ENCODE data around the gene SLC22A1. TPM values are rescaled to one million over a fixed set of nuclear protein-coding genes. Genes with fewer than 3 reads are reported as not detected.

The SLC22A1 gene
- total and polyA plus RNA-seq, 8 donors = 0.53 to 2.5 (median 0.83) TPM

GRCh38 chr6:160104821-160105517, 16.6 kb upstream of the SLC22A1 start:
- ATAC-seq = no peak
- 94 to 95% methylated on average over 20 of the region's 20 CpGs for WGBS, 2 donors
- Histone ChIP-seq H3K4me3 (no peak overlapping the region), H3K36me3 (peaks cover 0 to 21% (median 7%) of the 10 kb centered on the region in 3 donors), H3K27ac (no peak overlapping the region), H3K27me3 (no peaks in the 10 kb centered on the region), H3K9me3 (no peaks in the 10 kb centered on the region), H3K4me1 (no peaks in the 10 kb centered on the region)
- DNase-seq = no peak
- intact Hi-C loops (cut with DNase I) = no loop called here
- FAIRE-seq = no peak
- TF ChIP-seq CTCF (IDR thresholded peaks at IDR 0.05) = no peak

GRCh38 chr6:160106010-160106409, 15.6 kb upstream of the SLC22A1 start:
- Histone ChIP-seq H3K27me3 (no peaks in the 10 kb centered on the region), H3K9me3 (no peaks in the 10 kb centered on the region), H3K36me3 (peaks cover 0 to 21% (median 7%) of the 10 kb centered on the region in 3 donors), H3K4me1 (no peaks in the 10 kb centered on the region), H3K27ac (no peak overlapping the region), H3K4me3 (no peak overlapping the region)
- ATAC-seq (no peak), FAIRE-seq (no peak), DNase-seq (no peak)
- no peak for TF ChIP-seq CTCF (IDR thresholded peaks at IDR 0.05)
- 93 to 94% methylated on average over 14 of the region's 14 CpGs for WGBS, 2 donors
- intact Hi-C loops (cut with DNase I) = no loop called here

GRCh38 chr6:160106701-160107100, 14.9 kb upstream of the SLC22A1 start:
- Histone ChIP-seq H3K27me3 (no peaks in the 10 kb centered on the region), H3K9me3 (no peaks in the 10 kb centered on the region), H3K36me3 (peaks cover 0 to 21% (median 7%) of the 10 kb centered on the region in 3 donors), H3K4me3 (no peak overlapping the region), H3K4me1 (no peaks in the 10 kb centered on the region), H3K27ac (no peak overlapping the region)
- no peak for ATAC-seq
- no peak for FAIRE-seq
- intact Hi-C loops (cut with DNase I) = no loop called here
- TF ChIP-seq CTCF (IDR thresholded peaks at IDR 0.05) = no peak
- DNase-seq = no peak
- WGBS, 2 donors = 88 to 91% methylated on average over 4 of the region's 4 CpGs

GRCh38 chr6:160108077-160108476, 13.5 kb upstream of the SLC22A1 start:
- no peak for TF ChIP-seq CTCF (IDR thresholded peaks at IDR 0.05)
- DNase-seq = no peak
- H3K4me1 ChIP-seq = no peaks in the 10 kb centered on the region
- no peak for ATAC-seq
- H3K27ac ChIP-seq = no peak overlapping the region
- WGBS, 2 donors = 94 to 95% methylated on average over 5 of the region's 5 CpGs
- no peak for FAIRE-seq
- peaks cover 0 to 21% (median 7%) of the 10 kb centered on the region in 3 donors for H3K36me3 ChIP-seq
- intact Hi-C loops (cut with DNase I) = no loop called here
- no peak overlapping the region for H3K4me3 ChIP-seq
- H3K9me3 ChIP-seq = no peaks in the 10 kb centered on the region
- no peaks in the 10 kb centered on the region for H3K27me3 ChIP-seq

- H3K36me3 ChIP-seq = no peaks in the 10 kb centered on the region
- H3K9me3 ChIP-seq = no peaks in the 10 kb centered on the region
- TF ChIP-seq CTCF (IDR thresholded peaks at IDR 0.05) = no peak
- no peaks in the 10 kb centered on the region for H3K4me1 ChIP-seq
- H3K27me3 ChIP-seq = no peaks in the 10 kb centered on the region
- FAIRE-seq (no peak), DNase-seq (no peak), ATAC-seq (no peak)
- H3K4me3 ChIP-seq = no peak overlapping the region
- intact Hi-C loops (cut with DNase I) = no loop called here
- no peak overlapping the region for H3K27ac ChIP-seq
These were observed 11.0 kb upstream of the SLC22A1 start for GRCh38 chr6:160110586-160111123.

All from pancreas (tissue), 10 donors.